Hindlimb muscle (tissue), 1 donor: Measurements from ENCODE around the gene POLE. TPM values are rescaled to one million over a fixed set of nuclear protein-coding genes. Genes with fewer than 3 reads are reported as not detected.

Experiments
- DNase-seq: peaks from one replicate; pipeline ENCODE4 v3.0.0-alpha.2; 2013
- polyA plus RNA-seq: library from polyadenylated mRNA; unstranded; fragments of 120-200 nt; gene quantifications from one replicate; pipeline ENCODE4 v1.2.1, GENCODE V29; 2013; ENCODE audit not compliant: insufficient read length

The POLE gene
- polyA plus RNA-seq, 1 donor = 31.9 TPM

DNA sequence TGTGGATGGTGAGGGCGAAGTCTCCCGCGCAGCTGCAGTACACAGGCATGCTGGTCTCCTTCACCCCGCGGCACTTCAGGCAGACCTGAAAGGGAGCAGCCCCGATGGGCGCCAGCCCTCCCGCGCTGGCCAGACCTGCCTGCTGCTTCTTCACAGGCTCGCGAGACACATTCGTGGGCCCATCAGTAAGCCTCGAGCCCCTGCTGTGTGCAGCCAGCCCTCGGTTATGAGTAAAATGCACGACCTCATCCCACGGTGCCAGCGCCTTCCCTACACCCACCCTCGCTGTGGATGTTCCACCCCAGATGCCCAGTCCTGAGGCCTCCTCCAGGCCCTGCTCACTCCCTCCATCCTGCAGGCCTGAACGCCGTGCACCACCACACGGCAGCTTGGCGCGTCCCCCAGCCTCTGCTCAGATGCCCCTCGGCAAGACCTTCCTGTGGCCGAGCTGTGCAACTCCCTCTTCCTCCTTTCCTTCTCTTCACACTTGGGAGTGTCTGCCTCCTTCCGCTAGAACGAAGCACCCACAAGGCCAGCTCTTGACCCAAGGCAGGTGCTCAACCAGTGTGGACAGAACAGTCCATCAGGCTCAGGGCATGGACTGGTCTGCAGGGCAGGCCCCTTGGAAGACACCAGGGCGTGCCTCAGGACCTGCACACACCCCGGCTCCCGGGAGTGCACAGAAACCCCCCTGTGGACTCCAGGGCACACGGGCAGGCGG, 62.1 kb downstream of the POLE start:
- no peak for DNase-seq

DNA sequence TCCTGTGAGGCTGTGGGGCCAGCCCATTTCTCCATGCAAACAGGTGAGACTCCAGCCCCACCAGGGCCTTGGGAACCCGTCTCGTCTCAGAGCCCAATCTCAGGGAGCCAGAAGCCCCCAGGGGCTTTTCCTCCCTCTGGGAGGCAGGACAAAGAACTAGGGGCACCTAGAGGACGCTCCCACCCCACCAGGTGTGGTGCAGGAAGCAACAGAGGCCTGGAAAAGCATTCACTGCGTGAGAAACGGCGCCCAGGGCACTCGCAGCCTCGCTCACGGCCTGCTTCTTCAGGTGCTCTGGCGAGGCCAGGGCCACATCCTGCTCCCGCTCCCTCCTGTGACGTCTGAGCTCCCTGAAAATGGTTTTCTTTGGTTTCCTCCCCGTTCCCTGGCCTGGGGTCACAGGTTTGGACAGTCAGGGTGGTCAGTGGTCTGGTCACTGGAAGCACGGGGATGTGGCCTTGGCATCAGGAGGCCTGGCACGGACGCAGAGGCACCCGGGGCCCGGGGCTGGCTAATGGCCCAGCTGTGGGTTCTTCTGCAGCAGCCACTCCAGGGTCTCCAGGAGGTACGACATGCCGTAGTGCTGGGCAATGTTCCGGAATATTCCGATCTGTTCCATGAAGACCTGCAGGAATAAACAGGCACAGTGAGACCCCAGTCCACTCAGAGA, 62.8 kb downstream of the POLE start:
- no peak for DNase-seq

DNA sequence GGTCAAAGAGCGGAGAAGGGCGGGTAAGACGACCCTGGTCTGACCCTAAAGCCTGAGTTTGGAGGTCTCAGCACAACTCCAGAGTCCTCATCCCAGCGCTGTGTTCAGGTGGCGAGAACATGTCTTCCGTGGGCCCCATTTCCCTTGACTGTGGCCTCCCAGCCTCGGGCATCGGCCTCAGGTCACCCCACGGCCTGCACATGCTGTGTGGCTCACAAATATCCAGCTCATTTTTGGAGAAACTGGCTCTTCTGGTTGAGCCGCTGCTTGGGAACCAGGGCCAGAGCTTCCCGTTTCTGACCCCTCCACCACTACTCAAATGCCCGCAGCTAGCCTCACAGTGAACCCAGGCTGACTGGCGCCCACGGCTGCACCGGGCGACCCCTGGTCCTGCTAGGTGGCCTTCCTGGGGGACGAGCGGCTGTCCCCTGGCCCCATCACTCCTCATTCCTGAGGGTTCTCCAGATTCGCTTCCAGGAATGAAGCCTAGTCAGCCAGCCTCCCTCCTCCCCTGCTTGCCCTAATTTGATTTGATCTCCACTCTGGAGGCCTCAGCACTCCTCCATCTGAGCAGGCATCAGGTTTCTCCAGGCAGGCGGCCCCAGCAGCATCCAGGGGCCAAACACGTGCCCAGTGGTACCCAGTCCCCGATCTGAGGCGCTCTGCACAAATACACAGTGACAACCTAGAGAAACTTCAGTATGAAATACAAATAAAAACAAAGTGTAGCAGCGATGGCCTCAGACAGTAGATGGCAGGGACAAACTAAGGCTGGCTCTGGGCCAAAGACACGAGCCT, 63.9 kb downstream of the POLE start:
- no peak for DNase-seq

DNA sequence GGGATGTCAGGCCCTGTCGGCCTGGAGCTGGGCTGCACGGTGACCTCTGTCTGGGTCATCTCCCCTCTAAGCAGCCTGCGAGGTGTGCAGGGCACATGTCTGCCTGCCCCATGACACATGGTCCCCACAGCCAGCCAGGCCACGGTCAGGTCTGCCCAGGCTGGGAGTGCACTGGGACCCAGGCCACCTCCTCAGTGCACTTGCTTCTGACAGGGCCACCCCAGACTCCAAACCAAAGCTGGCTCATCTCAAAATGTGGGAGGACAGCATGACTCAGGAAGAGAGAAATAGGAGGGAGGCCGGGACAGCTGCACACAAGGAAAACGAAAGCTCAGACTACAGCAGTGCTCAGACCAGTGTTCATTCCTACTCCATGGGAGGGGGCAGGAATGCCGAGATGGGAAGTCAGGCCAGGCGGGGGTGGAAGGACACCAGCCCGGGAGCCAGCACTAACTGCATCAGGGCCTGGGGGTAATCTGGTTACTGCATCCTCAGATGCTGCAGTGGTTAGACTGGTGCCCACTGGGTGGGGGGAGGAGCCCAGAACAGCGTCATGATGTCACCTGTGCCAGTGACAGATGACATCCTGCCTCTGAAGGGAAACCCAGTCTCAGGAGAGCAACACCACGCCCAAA, 64.6 kb downstream of the POLE start:
- peak; percentile 47 for DNase-seq

DNA sequence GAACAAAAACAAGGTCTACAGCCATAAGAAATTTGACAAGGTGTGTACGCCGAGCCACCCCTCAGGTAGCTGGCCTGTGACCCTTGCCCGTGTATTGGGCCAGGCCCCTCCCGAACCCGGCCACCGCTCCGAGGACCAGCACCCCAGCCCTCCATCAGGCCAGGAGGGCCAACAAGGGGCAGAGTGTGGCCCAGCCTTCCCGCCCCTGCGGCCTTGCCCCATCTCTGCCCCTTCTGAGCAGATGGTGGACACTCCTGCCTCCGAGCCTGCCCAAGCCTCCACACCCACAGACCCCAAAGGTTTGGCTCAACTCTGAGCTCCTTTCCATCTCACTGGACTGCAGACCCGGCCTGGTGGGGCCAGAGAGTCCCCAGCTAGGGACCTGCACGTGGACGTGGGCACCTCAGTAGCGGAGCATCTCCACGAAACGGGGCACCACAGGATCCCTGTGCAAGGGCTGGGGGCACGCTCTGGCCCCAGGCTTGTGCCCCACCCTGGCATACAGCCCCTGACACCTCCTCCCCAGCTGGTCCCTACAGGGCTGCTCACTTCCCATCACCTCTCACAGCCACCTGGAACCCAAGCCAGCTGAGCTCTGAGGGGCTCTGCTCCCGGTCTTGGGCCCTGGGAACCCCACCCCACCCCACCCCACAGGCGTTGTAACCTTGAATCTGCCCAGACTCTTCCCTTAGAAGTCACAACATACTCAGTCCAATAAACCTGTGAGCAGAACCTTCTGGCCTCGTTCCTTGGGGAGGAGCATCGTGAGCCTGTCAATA, 65.3 kb downstream of the POLE start:
- DNase-seq = no peak

DNA sequence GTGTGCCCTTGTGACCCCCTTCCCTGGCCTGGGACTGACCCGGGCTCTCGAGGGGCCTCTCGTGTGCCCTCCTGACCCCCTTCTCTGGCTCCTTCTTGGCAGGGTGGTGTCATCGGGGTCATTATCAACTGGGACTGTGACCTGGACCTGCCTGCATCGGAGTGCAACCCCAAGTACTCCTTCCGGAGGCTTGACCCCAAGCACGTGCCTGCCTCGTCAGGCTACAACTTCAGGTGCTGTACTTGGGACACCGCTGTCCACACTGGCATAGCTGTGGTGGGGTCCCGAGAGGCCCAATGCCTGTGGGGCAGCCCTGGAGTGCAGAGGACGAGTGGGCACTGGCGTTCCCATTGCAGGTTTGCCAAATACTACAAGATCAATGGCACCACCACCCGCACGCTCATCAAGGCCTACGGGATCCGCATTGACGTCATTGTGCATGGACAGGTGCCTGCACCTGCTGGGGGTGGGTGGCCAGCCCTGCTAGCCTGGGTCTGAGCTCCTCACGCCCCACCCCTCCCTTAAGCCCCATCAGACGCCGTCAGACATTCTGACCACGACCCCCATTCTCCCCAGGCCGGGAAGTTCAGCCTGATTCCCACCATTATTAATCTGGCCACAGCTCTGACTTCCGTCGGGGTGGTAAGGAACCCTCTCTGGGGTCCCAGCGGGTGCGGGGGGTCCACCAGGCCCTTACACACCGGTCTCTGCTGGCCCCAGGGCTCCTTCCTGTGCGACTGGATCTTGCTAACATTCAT, 66.1 kb downstream of the POLE start:
- no peak for DNase-seq

DNA sequence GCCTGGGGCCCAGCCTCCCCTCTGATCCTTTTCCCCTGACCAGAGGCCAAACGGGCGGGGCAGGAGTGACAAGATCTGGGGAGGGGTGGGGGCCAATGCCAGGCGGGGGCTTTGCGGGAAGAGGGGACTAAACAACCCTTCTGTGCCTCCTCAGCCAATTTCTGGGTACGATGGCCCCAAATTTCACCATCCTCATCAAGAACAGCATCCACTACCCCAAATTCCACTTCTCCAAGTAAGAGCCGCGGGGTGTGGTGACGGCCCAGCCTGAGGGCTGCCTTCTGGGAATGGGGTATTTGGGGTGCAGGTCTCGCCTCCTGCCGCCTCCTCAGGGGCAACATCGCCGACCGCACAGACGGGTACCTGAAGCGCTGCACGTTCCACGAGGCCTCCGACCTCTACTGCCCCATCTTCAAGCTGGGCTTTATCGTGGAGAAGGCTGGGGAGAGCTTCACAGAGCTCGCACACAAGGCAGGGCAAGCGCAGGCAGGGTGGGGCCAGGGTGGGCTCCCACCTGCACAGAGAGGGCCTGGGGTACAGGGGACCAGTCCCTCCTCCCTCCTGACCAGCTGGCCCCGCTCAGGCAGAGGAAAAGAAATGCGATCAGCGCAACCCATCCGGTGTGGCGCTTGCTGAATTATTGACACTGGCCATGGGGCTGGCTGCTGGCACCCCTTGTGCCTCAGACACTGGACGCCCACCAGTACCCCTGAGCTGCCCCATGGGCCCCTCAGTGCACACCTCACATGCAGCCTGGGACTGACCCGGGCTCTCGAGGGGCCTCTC, 66.8 kb downstream of the POLE start:
- DNase-seq = no peak

DNA sequence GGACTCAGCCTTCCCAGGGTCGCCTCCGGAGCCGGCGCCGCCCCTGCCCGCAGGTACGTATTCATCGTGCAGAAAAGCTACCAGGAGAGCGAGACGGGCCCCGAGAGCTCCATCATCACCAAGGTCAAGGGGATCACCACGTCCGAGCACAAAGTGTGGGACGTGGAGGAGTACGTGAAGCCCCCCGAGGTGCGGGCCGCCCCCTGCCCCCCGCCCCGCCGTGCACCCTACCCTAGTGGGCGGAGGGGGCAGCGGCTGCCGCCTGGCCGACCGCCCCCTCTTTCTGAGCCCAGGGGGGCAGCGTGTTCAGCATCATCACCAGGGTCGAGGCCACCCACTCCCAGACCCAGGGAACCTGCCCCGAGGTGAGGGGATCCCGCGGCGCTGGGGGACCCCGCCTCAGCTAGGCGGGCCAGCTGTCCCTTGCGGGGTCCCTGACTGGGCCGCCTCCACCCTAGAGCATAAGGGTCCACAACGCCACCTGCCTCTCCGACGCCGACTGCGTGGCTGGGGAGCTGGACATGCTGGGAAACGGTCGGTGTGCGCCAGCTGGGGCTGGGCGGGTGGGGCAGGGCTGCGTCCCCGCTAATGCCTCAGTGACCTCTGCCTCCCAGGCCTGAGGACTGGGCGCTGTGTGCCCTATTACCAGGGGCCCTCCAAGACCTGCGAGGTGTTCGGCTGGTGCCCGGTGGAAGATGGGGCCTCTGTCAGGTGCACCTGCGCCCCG, 67.6 kb downstream of the POLE start:
- no peak for DNase-seq

DNA sequence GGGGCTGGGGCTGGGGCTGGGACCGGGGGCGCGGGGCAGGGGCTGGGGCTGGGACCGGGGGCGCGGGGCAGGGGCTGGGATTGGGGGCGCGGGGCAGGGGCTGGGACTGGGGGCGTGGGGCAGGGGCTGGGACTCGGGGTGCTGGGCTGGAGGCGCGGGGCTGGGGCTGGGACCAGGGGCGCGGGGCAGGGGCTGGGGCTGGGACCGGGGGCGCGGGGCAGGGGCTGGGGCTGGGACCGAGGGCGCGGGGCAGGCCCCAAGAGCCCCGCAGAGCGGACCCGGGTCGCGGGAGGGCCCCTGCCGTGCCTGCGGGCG, 68.1 kb downstream of the POLE start:
- no peak for DNase-seq

DNA sequence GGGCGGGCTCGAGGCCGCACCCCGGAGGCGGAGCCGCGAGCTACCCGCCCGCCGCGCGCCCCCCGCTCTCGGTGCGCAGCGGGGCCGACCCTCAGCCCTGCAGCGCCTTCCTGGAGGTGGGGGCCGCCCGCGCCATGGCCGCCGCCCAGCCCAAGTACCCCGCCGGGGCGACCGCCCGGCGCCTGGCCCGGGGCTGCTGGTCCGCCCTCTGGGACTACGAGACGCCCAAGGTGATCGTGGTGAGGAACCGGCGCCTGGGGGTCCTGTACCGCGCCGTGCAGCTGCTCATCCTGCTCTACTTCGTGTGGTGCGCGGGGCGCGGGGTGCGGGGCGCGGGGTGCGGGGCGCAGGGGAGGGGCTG, 68.5 kb downstream of the POLE start, which contains the start of gene P2RX2:
TSS of gene P2RX2 (plus strand) at position 94 of the 361 bp plus-strand sequence. CDS start at position 135, 41 bp downstream.
- DNase-seq = no peak

DNA sequence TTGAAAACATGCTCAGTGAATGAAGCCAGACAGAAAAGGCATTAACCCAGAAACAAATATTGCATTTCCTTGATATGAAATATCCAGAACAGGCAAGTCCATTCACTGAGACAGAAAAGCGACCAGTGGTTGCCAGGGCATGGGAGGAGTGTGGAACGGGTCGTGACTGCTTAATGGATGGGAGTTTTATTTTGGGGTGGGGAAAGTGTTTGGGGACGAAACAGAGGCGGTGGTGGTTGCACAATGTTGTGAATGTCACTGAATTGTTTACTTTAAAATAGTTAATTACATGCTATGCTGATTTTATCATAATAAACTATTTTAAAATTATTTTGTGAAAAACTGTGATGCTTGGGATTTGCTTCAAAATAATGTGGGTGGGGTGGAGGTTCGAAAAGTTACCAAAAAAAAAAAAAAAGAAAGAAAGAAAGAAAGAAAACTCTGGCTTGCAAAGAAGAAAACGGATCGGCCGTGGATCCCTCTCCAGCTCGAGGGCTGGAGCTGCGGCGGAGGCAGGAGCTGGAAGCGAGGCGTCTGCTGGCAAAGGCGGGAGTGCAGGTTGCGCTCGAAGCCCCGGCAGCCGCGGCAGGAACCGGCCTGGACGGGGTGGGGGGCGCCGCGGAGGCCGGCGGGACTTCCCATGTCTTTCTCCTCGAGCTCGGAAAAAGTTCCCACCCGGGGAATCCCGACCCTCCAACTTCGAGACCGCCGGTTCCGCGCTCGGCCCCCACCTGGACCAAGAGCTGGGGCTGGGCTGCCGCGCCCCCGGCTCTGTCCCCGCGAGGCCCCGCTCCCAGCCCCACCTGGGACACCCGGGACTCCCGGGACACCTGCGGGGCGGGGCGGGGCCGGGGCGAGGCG, 69.1 kb downstream of the POLE start:
- no peak for DNase-seq

DNA sequence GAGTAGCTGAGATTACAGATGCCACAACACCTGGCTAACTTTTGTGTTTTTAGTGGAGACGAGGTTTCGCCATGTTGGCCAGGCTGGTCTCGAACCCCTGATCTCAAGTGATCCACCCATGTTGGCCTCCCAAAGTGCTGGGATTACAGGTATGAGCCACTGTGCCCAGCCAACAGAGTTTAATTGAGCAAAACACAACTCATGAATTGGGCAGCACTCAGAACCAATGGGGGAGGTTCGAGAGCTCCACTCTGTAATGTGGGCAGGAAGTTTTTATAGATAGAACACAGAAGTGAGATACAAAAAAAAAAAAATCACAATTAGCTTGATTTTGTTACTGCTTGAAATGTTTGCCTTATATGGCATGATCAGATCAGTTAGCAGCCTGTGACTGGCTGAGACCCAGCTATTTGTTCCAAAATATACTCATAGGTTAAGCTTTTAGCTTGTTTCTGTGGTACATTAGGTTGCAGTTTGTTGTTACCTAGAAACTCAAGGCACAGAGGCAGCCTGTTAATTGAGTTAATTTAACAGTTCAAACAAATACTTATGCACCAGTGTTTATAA, 69.9 kb downstream of the POLE start:
- DNase-seq = no peak

DNA sequence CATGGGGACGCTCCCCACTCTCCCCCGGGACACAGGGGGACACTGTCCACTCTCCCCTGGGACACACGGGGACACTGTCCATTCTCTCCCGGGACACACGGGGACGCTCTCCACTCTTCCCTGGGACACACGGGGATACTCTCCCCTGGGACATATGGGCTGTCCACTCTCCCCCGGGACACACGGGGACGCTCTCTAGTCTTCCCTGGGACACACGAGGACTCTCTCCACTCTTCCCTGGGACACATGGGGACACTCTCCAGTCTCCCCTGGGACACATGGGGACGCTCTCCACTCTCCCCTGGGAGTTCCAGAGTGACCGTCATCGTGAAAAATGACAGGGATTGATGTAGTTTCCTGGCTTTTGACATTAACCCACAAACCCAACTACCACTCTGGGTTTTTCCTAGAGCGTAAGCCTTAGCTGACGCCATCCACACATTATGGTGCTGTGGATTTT, 71.5 kb downstream of the POLE start:
- DNase-seq = no peak

DNA sequence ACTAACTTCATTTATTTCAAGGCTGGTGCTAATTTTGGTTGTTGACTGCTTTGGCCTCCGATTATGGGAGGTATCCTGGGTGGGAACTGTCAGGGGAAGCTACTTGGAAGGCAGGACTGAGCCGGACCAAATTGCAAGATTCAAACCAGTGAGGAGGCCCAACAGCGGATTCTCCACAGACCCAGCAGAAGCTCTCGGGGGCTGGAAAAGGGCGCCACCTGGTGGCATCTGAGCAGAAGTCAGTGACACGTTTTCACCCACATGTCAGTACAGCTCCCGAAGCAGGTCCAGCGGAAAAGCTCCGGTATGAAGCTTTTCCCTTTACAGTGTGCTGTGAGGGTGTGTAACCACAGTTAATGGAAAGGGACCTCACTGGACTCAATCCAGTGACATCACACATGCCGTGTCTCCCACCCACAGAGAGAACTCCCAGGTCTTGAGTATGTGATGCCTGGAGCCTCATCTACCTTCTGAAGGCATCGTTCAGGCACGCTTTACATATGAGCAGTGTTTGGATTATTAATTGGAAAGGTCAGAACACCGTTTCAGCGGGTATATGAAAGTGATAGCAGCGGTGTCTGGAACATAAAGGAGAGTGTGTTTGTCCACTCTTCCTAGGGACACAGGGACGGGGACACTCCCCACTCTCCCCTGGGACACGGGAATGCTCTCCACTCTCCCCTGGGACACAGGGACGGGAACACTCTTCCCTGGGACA, 72.1 kb downstream of the POLE start:
- DNase-seq = peak; percentile 86

DNA sequence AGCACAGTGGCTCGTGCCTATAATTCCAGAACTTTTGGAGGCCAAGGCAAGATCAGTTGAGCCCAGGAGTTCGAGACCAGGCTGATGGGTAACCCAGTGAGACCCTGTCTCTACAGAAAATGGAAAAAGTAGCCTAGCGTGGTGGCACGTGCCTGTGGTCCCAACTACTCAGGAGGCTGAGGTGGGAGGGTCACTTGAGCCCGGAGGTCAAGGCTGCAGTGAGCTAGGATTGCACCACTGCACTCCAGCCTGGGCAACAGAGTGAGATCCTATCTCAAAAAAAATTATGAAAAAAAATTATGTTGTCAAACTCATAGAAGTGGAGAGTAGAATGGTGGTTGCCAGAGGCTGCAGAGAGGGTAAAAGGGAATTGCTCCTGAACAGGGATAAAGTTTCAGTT, 73.1 kb downstream of the POLE start:
- no peak for DNase-seq

DNA sequence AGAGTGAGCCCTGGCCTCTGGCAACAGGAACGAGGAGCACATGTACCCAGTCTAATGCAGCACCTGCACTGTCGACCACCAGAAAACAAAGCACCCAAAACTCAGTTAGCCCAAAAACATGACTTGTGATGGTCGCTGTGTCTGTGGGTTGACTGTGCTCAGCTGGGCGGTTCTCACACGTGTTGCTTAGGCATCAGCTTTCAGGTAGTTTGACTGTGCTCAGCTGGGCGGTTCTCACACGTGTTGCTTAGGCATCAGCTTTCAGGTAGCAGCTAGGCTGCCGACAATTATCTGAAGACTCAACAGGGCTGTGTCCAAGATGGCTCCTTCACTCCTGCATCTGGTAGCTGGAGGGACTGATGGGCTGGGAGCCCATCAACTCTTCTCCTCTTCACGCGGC, 75.5 kb downstream of the POLE start:
- no peak for DNase-seq

DNA sequence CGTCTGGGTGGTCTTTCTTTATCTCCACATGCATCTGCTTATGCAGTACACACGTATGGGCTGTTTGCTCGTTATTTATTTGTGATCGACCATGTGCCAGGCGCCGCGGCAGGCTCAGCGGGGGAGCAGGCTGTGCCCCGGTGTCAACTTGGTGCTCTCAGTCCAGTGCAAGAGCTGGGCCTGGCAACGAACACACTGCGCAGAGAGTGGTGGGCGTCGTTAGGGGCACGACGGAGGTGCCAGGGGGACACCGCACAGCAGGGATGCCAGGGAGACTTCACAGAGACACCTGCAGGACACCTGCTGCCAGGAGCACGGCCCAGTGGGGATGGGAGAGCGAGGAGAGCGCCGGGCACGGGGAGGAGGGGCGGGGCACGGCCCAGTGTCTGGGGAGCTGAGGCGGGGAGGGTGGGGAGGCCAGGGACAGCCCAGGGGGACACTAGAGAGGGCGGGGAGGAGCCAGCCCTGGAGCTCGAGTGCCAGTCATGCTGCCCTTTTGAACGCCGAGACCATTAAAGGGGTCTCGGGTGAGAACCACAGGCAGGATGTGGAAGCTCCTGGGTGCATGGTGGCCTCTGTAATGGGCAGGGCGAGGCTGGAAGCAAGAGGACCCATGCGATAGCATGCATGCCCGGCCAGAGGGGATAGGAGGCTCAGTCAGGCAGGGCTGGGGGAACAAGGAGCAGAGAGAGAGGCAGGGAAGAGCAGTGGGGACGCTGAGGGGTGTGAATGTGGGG, 76.1 kb downstream of the POLE start:
- no peak for DNase-seq
